ENCODE measurements around the gene EARS2. TPM values are rescaled to one million over a fixed set of nuclear protein-coding genes. Genes with fewer than 3 reads are reported as not detected.

Gene EARS2
- total and polyA plus RNA-seq, 4 donors, result 17.7 to 25.7 (median 22.3) TPM

- DNase-seq (no peak), ATAC-seq (ENCODE audit: insufficient read depth, low FRiP score) (no peak)
- Histone ChIP-seq H3K36me3 (ENCODE audit: control insufficient read depth in 4 of 4, insufficient read depth in 4 of 4, low read length in 4 of 4) (peaks cover 21 to 41% (median 28%) of the 10 kb centered on the region in 4 donors), H3K27me3 (ENCODE audit: control insufficient read depth in 3 of 3, insufficient read depth in 3 of 3, low read length in 2 of 3) (no peaks in the 10 kb centered on the region), H3K9me3 (ENCODE audit: control insufficient read depth in 4 of 4, insufficient read depth in 3 of 4, low read length in 3 of 4) (peaks cover 0 to 2% (median 0%) of the 10 kb centered on the region in 4 donors), H3K4me3 (no peak overlapping the region), H3K4me1 (ENCODE audit: control insufficient read depth in 5 of 5, insufficient read depth in 5 of 5, low read length in 5 of 5) (no peaks in the 10 kb centered on the region), H3K27ac (ENCODE audit: low read depth in 1 of 2, low read length in 1 of 2) (no peak overlapping the region), H3K9ac (ENCODE audit: insufficient read depth in 1 of 2, low read length in 2 of 2) (no peak overlapping the region)
- whole genome bisulfite sequencing, 2 donors, result 91 to 96% methylated on average over 3 of the region's 3 CpGs
- TF ChIP-seq CTCF (IDR thresholded peaks at IDR 0.05; ENCODE audit: control extremely low read depth, extremely low read depth), result no peak
Observed at GRCh38 chr16:23524886-23525285, 32.3 kb downstream of the EARS2 start.

GRCh38 chr16:23523876-23524385 is 33.2 kb downstream of the EARS2 start:
- Histone ChIP-seq H3K4me1 (ENCODE audit: control insufficient read depth in 5 of 5, insufficient read depth in 5 of 5, low read length in 5 of 5) (peaks cover 0 to 3% (median 0%) of the 10 kb centered on the region in 5 donors), H3K27ac (ENCODE audit: low read depth in 1 of 2, low read length in 1 of 2) (peak overlapping the region in 1 of 2 donors; percentile 4), H3K36me3 (ENCODE audit: control insufficient read depth in 4 of 4, insufficient read depth in 4 of 4, low read length in 4 of 4) (peaks cover 18 to 37% (median 26%) of the 10 kb centered on the region in 4 donors), H3K27me3 (ENCODE audit: control insufficient read depth in 3 of 3, insufficient read depth in 3 of 3, low read length in 2 of 3) (no peaks in the 10 kb centered on the region), H3K9ac (ENCODE audit: insufficient read depth in 1 of 2, low read length in 2 of 2) (no peak overlapping the region), H3K4me3 (no peak overlapping the region), H3K9me3 (ENCODE audit: control insufficient read depth in 4 of 4, insufficient read depth in 3 of 4, low read length in 3 of 4) (peaks cover 0 to 2% (median 0%) of the 10 kb centered on the region in 4 donors)
- TF ChIP-seq CTCF (IDR thresholded peaks at IDR 0.05; ENCODE audit: control extremely low read depth, extremely low read depth), result no peak
- DNase-seq (no peak), ATAC-seq (ENCODE audit: insufficient read depth, low FRiP score) (no peak)
- 91 to 93% methylated on average over 7 of the region's 7 CpGs for WGBS, 2 donors

- no peak for DNase-seq
- no peak for ATAC-seq (ENCODE audit: insufficient read depth, low FRiP score)
- H3K9me3 ChIP-seq (ENCODE audit: control insufficient read depth in 4 of 4, insufficient read depth in 3 of 4, low read length in 3 of 4), result peaks cover 0 to 2% (median 0%) of the 10 kb centered on the region in 4 donors
- peaks cover 0 to 8% (median 0%) of the 10 kb centered on the region in 5 donors for H3K4me1 ChIP-seq (ENCODE audit: control insufficient read depth in 5 of 5, insufficient read depth in 5 of 5, low read length in 5 of 5)
- no peaks in the 10 kb centered on the region for H3K27me3 ChIP-seq (ENCODE audit: control insufficient read depth in 3 of 3, insufficient read depth in 3 of 3, low read length in 2 of 3)
- no peak for TF ChIP-seq CTCF (IDR thresholded peaks at IDR 0.05; ENCODE audit: control extremely low read depth, extremely low read depth)
- H3K9ac ChIP-seq (ENCODE audit: insufficient read depth in 1 of 2, low read length in 2 of 2), result no peak overlapping the region
- peak overlapping the region in 1 of 2 donors; percentile 39 for H3K27ac ChIP-seq (ENCODE audit: low read depth in 1 of 2, low read length in 1 of 2)
- peaks cover 18 to 33% (median 23%) of the 10 kb centered on the region in 4 donors for H3K36me3 ChIP-seq (ENCODE audit: control insufficient read depth in 4 of 4, insufficient read depth in 4 of 4, low read length in 4 of 4)
- no peak overlapping the region for H3K4me3 ChIP-seq
- WGBS, 2 donors, result 87 to 89% methylated on average over 6 of the region's 6 CpGs
Observed at GRCh38 chr16:23523321-23523720, 33.8 kb downstream of the EARS2 start.

GRCh38 chr16:23521965-23522364 is 35.2 kb downstream of the EARS2 start:
- Histone ChIP-seq H3K4me1 (ENCODE audit: control insufficient read depth in 5 of 5, insufficient read depth in 5 of 5, low read length in 5 of 5) (peaks cover 0 to 8% (median 0%) of the 10 kb centered on the region in 5 donors), H3K27me3 (ENCODE audit: control insufficient read depth in 3 of 3, insufficient read depth in 3 of 3, low read length in 2 of 3) (no peaks in the 10 kb centered on the region), H3K9ac (ENCODE audit: insufficient read depth in 1 of 2, low read length in 2 of 2) (no peak overlapping the region), H3K4me3 (no peak overlapping the region), H3K9me3 (ENCODE audit: control insufficient read depth in 4 of 4, insufficient read depth in 3 of 4, low read length in 3 of 4) (peaks cover 0 to 2% (median 0%) of the 10 kb centered on the region in 4 donors), H3K27ac (ENCODE audit: low read depth in 1 of 2, low read length in 1 of 2) (no peak overlapping the region), H3K36me3 (ENCODE audit: control insufficient read depth in 4 of 4, insufficient read depth in 4 of 4, low read length in 4 of 4) (peaks cover 10 to 29% (median 23%) of the 10 kb centered on the region in 4 donors)
- 96% methylated on average over 4 of the region's 4 CpGs for WGBS, 2 donors
- TF ChIP-seq CTCF (IDR thresholded peaks at IDR 0.05; ENCODE audit: control extremely low read depth, extremely low read depth), result no peak
- ATAC-seq (ENCODE audit: insufficient read depth, low FRiP score), result no peak
- DNase-seq, result no peak

Data from lung (tissue), 12 donors.